HG02840 (cell line): Measurements from ENCODE around the gene STK24.

ENCODE experiments used
- ATAC-seq: cut with Tn5 transposase; IDR thresholded peaks from one replicate; pipeline ENCODE4 v1.9.1; 2021; ENCODE audit warnings: mild to moderate bottlenecking, moderate library complexity, moderate number of reproducible peaks; ENCODE audit not compliant: unreplicated experiment, low FRiP score

Gene STK24

GRCh38 chr13:98459721-98460370 is 117.1 kb downstream of the STK24 start:
- no peak for ATAC-seq

GRCh38 chr13:98459171-98459681 is 117.7 kb downstream of the STK24 start:
- no peak for ATAC-seq

DNA sequence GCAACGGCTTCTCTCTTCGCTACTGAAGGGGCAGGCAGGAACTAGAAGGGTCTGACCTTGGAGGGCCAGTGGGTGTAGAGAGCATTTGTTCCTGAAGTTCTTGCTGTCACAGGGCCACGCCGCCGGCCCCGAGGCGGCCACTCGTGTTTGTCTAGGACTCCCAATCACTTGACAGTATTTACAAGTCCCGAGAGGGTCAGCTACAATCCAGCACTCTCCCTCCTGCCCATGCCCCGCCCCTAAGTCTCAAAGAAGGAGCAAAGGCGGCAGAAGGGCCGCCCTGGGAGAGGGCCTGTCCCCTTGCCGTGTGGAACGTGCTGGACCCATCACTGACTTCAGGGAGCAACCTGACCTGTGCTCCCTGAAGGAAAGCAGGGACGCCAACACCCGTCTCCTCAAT is 118.5 kb downstream of the STK24 start:
- no peak for ATAC-seq

GRCh38 chr13:98457053-98457452 is 119.9 kb downstream of the STK24 start:
- no peak for ATAC-seq

- no peak for ATAC-seq
These were observed 120.5 kb downstream of the STK24 start for GRCh38 chr13:98456413-98456845.

- no peak for ATAC-seq
These were observed 122.5 kb downstream of the STK24 start for GRCh38 chr13:98454389-98454881.

DNA sequence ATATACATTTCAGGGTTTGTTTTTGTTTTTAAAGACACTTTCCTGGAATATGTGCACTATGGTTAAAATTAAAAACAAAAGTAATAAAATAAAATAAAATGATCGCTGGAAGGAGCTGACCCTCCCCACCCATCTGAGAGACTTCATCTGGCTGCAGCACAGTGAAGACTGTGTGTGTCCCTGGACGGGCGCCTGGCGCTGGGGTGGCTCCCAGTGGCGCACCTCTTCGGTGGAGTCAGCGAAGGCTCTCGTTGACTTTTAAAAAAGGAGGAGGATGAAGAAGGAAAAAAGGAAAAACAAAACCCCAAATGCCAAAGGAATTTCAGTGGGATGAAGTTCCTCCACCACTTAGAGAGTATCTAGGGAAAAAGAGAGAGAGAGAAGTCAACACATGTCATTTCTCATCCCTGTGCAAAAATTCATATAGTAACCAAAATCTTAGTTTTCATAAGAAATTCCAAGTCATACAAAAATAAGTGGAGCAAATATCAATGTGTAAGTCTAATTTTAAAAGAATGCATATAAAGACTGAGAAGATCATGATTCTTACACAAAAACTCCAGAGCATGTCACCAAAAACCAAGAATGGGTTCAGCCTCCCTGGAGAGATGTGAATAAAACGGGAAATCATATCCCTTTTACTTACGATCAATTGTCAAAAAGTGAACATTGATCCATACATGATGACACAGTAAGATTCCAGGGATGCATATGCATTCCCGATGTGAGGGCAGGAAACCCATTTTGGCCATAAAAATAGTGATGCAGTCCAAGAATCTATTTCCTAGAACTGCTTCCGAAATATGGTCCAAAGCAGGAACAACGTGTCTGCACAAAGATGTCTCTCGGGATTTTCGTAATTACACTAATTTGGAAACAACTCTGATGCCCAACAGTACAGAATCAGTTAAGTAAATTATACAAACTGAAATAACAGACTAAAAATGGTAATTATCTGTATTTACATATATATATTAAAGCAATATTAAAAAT is 123.8 kb downstream of the STK24 start:
- ATAC-seq, result no peak

GRCh38 chr13:98451676-98452470 is 125.0 kb downstream of the STK24 start:
- no peak for ATAC-seq

GRCh38 chr13:98450539-98451111 is 126.3 kb downstream of the STK24 start:
- ATAC-seq, result no peak

DNA sequence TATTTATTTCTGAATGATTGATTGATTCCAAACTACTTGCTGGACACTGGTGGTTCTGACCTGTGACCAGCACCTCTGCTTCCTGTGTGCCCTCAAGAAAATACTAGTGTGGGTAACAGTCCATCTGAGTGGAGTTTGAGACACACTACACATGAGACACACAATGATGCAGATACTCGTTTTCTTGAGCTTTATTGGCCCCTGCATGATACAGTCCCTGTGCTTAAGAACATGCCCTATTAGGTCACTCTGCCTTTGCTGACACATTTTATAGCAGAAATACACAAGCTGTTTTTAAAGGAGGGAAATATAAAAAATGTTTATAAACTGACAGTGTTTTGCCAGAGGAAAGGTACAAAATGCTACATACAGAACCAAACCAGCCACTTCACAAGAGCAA is 126.9 kb downstream of the STK24 start:
- no peak for ATAC-seq

DNA sequence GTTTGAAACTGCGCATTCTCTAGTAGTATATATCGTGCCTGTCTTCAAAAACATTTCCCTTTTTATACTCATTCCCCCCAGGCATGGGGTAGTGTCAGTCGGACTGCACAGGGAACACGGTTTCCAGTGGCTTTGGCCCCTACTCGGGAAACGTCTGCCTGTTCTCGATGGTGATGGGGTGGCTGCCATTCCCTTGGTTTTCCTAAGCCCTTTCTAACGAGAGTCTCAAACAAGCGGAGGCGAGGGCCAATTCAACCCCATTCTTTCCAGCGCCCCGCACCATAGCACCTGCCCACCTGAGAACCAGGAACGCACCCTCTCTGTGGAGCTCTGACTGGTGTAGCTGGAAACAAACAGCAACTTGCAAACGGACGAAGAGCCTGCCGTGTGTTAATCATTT is 127.6 kb downstream of the STK24 start:
- no peak for ATAC-seq

DNA sequence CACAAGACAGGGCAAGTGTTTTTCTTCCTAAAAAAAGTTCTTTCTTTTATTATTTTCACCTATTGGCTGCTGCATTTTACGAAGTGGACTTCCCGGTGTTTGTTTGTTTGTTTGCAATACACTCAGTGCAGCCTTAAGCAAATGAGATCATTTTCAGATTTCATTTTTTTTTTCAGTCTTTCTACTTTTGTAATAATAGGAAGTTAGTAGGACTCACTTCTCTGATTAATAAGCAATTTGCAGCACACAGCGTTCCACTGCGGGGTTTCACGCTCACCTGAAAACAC is 128.3 kb downstream of the STK24 start:
- ATAC-seq, result no peak

- no peak for ATAC-seq
These were observed 128.8 kb downstream of the STK24 start for GRCh38 chr13:98447881-98448641.

- ATAC-seq, result no peak
These were observed 129.8 kb downstream of the STK24 start for GRCh38 chr13:98447130-98447529.

- ATAC-seq, result no peak
These were observed 130.7 kb downstream of the STK24 start for GRCh38 chr13:98446234-98446621.

DNA sequence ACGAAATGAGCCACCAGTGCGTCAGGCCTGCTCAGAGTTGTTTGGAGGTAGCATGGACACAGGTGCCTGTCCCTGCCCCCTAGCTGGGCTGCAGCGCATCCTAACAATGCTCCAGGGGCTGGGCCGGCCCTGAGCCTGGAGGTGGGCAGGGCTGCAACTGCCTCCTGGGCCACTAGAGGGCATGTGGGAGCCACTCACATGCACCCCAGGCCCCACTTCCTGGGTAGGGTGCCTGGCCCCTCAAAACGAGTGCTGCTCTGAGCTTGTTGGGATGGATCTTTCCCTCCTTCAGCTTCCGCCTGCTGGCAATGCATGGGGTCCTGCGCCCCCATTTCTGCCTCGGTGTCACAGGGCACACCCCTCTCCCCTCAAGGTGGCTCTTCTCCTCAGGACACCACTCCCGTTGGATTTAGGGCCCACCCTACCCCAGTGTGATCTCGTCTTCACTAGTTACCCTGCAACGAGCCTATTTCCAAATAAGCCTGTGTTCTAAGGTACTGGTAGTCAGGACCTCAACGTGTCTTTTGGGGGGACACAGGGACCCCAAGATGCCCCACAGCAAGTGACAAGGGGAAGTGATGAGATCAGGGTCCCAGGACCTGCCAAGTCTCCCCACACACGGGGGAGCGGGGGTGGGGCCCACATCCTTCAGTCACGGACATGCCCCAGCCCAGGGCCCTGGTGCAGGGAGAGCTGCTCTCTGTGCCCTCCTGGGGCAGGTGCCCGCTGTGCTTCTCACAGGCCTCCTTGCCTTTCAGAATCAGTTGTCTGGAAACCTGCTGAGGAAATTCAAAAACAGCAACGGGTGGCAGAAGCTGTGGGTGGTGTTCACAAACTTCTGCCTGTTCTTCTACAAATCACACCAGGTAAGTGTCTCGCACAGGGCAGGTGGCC is 131.3 kb downstream of the STK24 start:
- ATAC-seq, result peak; percentile 83

DNA sequence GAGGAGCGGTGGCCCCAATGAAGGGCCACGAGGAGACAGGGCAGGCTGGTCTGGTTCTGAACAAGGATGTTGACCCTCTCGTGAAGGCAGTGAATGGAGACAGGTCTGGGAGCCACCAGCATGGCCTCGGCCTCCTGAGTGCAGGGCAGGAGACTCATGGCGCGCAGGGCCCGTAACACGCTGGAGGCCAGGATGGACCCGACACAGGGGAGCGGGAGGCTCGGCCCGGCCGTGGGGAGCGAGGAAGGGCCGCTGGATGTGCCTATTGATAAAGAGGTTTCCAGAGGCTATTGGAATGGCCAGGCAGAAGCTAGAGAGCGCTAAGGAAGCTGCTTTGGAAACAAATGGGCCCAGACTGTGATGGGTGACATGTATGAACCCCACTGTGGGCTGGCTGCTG is 132.5 kb downstream of the STK24 start:
- ATAC-seq, result no peak

DNA sequence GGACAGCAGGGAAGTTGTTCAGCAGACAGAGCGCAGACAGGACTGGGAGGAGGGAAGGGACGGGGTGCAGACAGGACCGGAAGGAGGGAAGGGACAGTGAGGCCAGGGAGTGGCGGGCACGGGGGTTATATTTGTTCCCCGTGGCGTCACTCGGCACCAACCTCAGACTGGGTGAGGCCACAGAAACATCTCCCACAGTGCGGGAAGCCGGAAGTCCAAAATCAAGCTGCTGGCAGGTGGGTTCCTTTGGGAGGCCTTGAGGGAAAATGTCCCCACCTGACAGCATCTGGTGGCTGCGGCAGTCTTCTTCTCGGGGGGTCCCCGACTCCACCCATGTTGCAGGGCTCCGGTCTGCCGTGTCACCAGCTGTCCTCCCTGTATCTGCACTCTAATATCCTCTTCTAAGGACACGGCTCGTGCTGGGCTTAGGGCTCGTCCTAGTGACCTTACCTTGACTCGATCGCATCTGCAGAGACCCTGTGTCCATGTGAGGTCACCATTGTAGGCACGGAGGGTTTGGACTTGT is 133.0 kb downstream of the STK24 start:
- no peak for ATAC-seq
